ENCODE measurements around the gene SLC3A2. TPM values are rescaled to one million over a fixed set of nuclear protein-coding genes. Genes with fewer than 3 reads are reported as not detected.

SLC3A2 gene
- total and polyA plus RNA-seq, 2 of the 13 experiments (the other 11 are each of a cell fraction or from before 2014, with no cell fraction given): 213 to 226 TPM

- TF ChIP-seq, protein P1, sequence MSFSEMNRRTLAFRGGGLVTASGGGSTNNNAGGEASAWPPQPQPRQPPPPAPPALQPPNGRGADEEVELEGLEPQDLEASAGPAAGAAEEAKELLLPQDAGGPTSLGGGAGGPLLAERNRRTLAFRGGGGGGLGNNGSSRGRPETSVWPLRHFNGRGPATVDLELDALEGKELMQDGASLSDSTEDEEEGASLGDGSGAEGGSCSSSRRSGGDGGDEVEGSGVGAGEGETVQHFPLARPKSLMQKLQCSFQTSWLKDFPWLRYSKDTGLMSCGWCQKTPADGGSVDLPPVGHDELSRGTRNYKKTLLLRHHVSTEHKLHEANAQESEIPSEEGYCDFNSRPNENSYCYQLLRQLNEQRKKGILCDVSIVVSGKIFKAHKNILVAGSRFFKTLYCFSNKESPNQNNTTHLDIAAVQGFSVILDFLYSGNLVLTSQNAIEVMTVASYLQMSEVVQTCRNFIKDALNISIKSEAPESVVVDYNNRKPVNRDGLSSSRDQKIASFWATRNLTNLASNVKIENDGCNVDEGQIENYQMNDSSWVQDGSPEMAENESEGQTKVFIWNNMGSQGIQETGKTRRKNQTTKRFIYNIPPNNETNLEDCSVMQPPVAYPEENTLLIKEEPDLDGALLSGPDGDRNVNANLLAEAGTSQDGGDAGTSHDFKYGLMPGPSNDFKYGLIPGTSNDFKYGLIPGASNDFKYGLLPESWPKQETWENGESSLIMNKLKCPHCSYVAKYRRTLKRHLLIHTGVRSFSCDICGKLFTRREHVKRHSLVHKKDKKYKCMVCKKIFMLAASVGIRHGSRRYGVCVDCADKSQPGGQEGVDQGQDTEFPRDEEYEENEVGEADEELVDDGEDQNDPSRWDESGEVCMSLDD (CRISPR knock-in tag; IDR thresholded peaks at IDR 0.05; ENCODE audit: borderline replicate concordance): no peak
- no peak; the same call in 1 of the 2 replicates for TF ChIP-seq ZSCAN31 (CRISPR knock-in tag; IDR thresholded peaks at IDR 0.05; ENCODE audit: low read depth)
- TF ChIP-seq ZNF17 (CRISPR knock-in tag; IDR thresholded peaks at IDR 0.05): no peak
- no peak for TF ChIP-seq ZNF207 (IDR thresholded peaks at IDR 0.05; ENCODE audit: borderline replicate concordance)
- TF ChIP-seq SMAD3 (CRISPR knock-in tag; IDR thresholded peaks at IDR 0.05): peak; percentile 47; the same call in 1 of the 2 replicates
- no peak for TF ChIP-seq KAT2B (IDR thresholded peaks at IDR 0.05; ENCODE audit: borderline replicate concordance, low read depth, low read length)
- 0 out of 2 replicates have a peak, but pooled peaks have one; percentile 6 for TF ChIP-seq ZC3H4 (CRISPR knock-in tag; IDR thresholded peaks at IDR 0.05; ENCODE audit: borderline replicate concordance)
- TF ChIP-seq PHF8 (CRISPR knock-in tag; IDR thresholded peaks at IDR 0.05): peak; percentile 90
- peak; percentile 93 for TF ChIP-seq AKAP8 (CRISPR knock-in tag; IDR thresholded peaks at IDR 0.05)
- TF ChIP-seq IRF2 (CRISPR knock-in tag; IDR thresholded peaks at IDR 0.05): peak; percentile 37; the same call in 1 of the 2 replicates
- peak; percentile 98 for TF ChIP-seq POLR2G (IDR thresholded peaks at IDR 0.05; ENCODE audit: low read depth, low read length)
- peak; percentile 77 for TF ChIP-seq MIER3 (CRISPR knock-in tag; IDR thresholded peaks at IDR 0.05; ENCODE audit: borderline replicate concordance)
- TF ChIP-seq NR2F6 (IDR thresholded peaks at IDR 0.05): no peak
- TF ChIP-seq NR2F6 (CRISPR knock-in tag; IDR thresholded peaks at IDR 0.05): peak; percentile 52
- TF ChIP-seq NFAT5 (CRISPR knock-in tag; IDR thresholded peaks at IDR 0.05): peak; percentile 15; the same call in 1 of the 2 replicates
- peak; percentile 81; the same call in 1 of the 2 replicates for TF ChIP-seq POGK (CRISPR knock-in tag; conservative IDR thresholded peaks at IDR 0.05)
- TF ChIP-seq ZMAT3 (CRISPR knock-in tag; conservative IDR thresholded peaks at IDR 0.05): peak; percentile 73; the same call in 1 of the 2 replicates
- TF ChIP-seq THAP11 (CRISPR knock-in tag; IDR thresholded peaks at IDR 0.05): peak; percentile 70
Observed at GRCh38 chr11:62880803-62881578, at the start of gene SLC3A2 (continued).
